Ammon's horn (tissue), 1 donor: ENCODE measurements around the gene FBLN7.

Experiments
- DNase-seq: peaks from one replicate; pipeline ENCODE4 v3.0.0-alpha.2; 2016; ENCODE audit warnings: low spot score

FBLN7 gene

DNA sequence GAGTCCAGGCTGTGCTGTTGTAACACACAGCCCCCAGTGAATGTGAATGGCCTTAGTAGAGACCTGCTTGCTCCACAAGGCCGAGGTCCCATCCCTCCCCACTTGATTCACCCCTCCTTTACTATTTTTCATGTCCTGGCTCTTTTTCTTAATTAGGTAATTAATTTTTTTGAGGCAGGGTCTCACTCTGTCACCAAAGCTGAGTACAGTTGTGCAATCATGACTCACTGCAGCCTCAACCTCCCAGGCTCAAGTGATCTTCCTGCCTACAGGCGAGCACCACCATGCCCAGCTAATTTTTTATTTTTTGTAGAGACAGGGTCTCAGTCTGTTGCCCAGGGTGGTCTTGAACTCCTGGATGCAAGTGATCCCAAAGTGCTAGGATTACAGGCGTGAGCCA lies 19.3 kb downstream of the FBLN7 start:
- DNase-seq = no peak

DNA sequence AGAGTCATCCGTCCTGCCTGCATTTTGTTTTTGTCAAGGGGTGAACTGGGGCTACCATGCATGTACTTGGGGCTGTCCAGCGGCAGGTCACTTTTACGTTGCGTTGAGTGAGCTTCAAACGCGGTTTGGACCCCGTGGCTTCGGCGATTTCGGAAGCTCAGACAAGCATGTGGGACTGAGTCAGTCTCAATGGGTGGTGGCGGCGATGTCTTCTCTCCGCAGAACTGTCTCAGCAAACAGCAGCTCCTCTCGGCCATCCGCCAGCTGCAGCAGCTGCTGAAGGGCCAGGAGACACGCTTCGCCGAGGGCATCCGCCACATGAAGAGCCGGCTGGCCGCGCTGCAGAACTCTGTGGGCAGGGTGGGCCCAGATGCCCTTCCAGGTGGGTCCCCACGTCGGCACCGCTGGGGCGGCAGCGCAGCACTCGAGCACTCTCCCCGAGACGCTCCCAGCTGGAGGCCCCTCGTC lies 21.3 kb downstream of the FBLN7 start:
- no peak for DNase-seq

DNA sequence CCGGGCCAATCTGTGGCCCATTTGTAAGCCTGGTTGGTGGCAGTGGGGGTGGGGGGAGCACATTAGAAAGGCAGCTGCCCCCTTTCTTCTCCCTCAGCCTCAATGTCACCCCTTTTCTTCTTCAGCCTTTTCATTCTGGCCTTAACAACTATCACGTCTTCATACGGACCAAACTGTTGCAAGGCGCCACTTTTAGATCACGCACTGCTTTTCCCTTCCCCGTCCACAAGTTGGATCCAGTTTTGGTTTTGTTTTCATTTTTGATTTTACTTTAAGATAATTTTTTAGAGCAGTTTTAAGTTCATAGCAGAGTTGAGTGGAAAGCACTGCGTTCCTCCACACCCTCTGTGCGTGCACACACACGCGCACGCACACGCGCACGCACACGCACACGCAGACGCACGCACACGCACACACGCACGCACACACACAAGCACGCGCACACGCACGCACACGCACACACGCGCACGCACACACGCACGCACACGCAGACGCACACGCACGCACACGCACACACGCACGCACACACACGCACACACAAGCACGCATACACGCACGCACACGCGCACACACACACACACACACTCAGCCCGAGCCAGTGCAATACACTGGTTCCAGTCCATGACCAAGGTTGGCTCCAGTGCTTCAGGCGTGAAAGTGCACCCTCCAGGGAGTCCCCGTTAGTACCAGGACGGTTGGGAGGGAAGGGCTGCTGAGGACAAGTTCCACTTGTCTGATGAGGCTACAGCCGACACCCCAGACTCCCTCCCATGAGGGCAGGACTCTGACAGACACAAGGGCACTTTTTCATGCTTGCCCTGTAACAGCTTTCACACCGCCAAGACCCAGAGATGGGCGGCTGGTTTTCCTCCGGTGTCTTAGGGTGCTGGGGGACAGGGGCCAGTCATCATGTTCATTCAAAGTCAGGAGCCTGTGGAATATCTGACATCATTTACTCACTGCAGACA lies 22.4 kb downstream of the FBLN7 start:
- no peak for DNase-seq

DNA sequence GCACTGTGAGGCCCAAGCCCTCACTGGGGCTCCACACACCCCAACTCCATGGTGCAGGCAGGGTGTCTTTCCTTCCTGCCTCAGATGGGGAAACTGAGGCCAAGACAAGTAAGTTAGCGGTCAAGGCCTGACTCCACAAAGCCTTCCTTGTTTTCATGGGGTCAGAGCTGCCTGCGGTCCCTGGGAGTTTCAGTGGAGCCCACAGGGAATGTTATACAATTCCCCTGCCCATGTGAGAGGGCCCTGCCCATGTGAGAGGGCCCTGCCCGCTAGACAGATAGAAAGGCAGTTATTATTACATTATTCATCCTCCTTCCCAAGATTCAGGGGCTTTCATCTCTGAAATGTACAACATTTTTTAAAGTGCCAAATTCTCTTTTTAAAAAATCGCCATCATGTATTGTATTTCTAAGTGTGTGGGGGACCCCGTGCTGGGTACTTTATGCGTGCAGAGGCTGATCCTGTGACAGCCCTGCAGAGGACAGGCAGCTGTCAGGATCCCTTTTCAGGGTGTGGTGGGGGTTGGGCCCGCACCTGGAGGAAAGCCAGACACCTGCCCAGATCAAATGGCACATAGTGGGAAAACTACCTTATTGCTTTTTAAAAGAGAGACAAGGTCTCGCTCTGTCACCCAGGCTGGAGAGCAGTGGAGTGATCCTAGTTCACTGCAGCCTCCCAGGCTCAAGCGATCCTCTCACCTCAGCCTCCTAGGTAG lies 23.4 kb downstream of the FBLN7 start:
- no peak for DNase-seq

DNA sequence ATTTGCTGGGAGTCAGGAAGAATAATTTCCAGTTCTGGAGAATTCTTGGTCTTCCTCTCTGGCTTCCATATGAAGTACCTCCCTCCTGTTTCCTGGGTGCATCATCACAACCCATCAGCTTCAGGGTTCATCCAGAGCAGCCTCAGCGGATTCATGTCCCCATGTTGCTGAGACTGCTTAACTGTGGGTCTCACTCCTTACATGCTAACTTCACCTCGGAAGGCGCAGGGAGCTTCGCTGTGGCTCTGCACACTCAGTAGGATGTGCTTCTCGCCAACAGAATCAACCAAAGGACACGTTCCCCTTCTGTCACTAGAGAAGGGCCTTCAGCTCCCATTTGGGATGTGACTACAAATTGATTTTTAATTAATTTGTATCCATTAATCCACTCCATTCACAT lies 24.2 kb downstream of the FBLN7 start:
- no peak for DNase-seq

DNA sequence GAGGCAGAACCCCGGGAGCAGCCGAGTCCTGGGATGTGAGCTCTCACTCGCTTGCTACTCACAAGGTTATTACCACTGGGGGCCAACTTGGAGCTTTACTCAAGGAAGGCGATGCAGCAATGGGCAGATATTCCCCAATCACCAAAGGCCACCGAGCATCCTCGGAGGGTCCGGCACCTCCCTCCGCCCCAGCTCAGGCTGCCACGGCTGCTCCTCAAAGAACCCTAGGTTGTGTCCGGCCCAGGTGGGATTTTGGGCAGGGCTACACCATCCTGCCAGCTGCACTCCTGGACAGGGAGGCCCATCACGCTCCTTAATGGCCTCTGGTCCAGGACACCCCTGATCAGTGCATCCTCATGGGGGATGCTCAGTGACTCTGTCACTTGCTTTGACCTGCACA lies 24.8 kb downstream of the FBLN7 start:
- no peak for DNase-seq

DNA sequence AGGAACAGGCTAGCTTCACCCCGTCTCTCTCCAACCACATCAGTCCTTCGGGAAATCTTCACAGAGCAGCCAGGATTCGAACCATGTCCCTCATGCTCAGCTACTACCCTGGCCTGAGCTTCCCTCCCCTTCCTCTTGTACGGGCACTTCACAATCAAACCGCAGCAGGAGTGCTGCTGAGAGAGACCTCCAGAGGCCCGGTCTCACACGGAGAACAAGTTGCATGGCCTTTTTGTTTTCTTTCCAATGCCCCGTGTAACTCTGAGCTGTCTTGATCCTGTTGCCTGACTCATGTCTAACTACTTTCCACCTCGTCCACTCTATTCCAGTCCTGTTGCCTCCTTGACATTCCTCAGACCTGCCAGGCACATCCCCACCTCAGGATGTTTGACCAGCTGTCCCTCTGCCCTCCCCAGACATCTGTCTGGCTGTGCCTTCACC lies 25.4 kb downstream of the FBLN7 start:
- DNase-seq = no peak

DNA sequence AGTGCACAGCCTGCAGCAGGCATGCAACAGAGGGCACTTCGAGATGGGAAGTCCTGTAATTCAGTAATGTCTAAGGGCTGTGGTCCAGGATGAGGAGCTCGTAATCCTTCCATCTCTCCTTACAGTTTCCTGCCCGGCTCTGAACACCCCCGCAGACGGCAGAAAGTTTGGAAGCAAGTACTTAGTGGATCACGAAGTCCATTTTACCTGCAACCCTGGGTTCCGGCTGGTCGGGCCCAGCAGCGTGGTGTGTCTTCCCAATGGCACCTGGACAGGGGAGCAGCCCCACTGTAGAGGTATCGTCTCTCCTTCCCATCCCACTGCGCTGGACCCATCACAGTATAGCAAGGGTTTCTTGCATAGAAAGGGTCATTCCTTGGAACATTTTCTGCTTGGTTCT lies 26.7 kb downstream of the FBLN7 start:
- no peak for DNase-seq

DNA sequence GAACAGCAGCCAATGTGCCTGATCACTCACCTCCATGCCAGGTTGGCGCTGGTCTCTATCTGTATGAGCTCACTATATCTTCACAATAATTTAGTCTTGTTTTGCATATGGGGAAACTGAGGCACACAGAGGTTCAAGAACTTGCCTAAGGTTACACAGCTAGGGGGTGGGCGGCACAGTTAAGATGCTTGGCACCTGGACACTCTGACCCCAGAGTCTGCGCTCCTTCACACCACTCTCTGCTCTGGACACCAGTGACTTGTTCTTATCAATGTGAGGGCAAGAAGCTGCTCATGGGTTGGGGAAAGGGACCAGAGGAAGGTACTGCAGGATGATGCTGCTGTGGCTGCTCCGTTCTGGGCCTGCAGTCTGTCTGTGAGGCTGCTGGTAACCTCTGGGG lies 27.1 kb downstream of the FBLN7 start:
- DNase-seq = no peak

DNA sequence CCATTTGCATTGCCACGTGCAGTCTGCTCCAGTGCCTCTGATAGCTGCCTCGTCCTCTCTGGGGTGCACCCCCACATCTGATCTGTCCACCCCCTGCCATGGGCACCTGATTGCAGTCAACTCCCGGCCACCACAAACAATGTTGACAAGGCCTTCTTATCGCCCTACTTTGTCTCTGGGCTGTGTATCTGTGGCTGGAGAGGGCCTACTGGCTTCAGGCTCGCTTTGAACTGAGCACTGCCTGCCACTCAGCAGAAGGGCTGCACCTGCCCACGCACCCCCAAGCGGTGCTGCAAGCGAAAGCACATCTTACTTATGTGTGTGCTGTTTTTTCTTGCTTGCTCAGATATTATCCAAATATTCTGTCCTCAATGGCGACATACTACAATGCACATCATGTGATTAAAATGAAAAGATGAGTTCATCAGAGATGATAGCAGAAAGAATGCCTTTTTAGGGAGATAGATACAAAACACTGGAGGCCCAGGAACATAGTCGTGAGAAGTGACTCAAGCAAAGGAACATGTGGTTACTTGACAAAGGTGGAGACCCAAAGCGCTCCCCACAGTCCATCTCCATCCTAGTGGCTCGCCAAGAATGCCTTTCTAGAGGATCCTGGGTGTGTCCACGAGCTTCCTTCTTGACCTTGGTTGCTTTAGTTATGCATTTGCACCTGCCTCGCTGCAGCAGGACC lies 28.8 kb downstream of the FBLN7 start:
- peak; percentile 39 for DNase-seq

DNA sequence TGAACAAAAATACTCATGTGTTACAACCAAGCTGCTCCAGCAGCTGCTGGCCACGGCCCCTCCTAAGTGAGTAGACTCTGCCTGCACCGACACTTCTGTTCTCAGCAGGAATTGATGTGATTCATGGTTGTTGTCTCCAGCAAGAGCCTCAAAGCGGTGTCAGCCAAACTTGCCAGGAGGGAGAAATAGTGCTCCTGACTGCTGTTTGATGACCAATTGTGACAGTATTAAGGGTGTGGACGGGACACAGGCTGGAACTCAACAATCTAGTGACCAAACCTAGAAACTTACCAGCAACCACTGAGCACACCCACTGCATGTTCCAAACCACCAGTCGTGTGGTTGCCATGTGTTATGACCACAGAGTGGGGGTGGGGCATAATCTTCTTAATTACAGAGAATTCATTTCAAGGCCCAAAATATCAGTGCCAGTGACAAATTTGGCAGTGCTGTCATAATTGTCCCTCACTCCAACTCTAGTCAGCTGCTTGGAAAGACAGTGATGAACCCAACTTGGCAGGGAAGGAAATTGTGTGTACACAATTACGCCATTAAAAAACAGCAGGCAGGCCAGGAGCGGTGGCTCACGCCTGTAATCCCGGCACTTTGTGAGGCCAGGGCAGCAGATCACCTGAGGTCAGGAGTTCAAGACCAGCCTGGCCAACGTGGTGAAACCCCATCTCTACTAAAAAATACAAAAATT lies 30.4 kb downstream of the FBLN7 start:
- DNase-seq = no peak

DNA sequence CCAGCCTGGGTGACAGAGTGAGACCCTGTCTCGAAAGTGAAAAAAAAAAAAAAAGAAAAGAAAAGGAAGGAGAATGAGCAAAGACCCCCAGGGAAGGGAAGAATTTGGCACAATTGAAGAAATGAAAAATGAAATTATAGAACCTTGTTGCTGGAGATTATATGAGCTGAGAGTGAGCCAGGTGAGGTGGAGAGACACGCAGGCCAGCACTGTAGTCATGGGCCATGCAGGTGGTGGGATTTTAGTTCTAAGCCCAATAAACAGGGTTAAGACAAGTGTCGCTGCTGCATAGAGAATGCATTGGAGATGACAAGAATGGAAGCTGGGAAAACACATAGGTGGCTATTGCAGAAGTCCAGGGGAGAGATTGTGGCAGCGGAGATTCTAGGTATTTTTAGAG lies 32.3 kb downstream of the FBLN7 start:
- no peak for DNase-seq

DNA sequence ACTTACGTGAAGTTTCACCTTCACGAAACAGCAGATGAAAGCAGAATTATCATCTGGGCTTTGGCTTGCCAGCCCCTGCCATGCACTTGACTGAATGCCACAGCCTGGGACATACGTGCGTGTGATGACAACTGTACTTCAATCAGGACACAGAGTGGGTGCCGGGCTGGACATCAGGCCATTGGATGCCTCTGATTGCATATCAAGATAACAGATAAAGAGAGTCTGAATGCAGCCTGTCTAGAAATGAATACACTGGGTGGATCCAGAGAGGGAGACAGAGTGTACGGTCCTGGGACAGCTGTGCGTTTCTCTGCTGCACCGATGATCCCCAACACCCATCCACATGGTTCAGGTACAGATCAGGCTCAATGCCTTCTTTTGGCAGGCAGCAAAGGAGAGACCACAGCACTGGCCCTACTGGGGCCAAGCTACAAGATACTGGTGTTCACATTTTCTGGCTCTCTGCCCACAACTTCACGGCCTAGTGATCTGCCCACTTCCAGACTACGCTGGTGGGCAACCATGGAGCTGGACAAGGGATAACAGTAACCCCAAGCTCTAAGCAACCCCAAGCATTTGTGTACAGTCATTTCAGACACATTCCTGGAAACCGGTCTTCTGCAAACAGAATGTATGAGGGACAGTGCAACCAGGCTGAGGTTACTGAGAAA lies 35.6 kb downstream of the FBLN7 start:
- DNase-seq = no peak

DNA sequence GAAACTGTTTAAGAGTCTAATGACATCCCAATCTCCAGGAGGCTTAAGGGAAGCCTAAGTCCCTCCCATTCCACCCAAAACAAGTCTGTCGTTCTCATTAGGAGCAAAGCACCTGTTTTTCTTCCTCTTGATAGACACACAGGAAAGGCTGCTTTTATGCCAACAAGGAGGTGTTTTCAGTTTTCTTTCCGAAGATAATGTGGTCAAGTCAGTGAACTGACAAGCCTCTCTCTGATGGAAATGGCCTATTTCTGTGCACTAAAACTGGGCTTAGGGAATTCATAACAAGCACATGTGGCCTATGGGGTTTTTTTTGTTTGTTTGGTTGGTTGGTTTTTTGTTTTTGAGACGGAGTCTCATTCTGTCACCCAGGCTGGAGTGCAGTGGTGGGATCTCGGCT lies 36.2 kb downstream of the FBLN7 start:
- no peak for DNase-seq

DNA sequence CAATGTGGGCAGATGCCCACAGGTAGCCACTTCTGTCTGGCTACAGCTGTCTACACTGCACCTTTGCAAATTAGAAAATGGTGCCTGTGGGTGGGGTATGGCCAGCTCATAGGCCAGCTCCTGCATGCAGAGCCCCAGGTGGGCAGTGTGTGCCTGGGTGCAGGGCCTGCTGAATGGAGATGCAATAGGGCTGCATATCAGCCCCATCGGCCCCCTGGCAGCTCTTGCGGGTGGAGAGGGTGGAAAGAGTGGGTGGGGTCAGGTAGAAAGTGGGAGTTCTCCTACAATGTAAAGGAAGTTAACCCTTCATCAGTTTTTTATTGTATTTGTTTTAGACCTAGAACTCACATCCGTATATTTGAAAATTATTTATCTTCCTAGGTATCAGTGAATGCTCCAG lies 37.1 kb downstream of the FBLN7 start:
- DNase-seq = no peak

DNA sequence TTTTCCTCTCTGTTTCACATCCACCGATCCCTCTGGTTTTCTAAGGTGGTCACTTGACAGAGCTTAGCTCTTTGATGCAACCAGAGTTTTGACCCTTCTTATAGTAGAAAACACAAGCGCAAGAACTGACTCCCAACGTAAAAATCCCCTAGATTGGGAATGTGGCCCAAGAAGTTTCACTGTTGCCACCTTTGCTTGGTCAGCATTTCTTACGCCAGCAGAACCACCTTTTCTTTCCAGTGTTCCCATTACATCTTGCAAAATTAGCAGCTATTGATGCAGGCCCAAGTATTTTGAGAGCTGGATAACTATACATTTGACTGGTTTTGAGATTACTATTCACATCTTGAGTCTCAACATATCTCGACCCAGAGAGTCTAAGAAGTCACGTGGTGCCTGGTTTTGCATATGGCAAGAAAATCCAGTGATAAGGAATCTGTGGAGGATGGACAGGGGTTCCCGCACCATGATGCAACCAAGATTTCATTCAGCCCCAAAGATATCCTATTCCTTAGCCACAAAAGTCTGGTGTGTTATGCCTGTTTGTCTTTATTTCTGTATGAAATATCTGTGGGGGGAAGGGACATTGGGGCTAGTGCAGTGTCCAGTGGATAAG lies 37.9 kb downstream of the FBLN7 start:
- no peak for DNase-seq

DNA sequence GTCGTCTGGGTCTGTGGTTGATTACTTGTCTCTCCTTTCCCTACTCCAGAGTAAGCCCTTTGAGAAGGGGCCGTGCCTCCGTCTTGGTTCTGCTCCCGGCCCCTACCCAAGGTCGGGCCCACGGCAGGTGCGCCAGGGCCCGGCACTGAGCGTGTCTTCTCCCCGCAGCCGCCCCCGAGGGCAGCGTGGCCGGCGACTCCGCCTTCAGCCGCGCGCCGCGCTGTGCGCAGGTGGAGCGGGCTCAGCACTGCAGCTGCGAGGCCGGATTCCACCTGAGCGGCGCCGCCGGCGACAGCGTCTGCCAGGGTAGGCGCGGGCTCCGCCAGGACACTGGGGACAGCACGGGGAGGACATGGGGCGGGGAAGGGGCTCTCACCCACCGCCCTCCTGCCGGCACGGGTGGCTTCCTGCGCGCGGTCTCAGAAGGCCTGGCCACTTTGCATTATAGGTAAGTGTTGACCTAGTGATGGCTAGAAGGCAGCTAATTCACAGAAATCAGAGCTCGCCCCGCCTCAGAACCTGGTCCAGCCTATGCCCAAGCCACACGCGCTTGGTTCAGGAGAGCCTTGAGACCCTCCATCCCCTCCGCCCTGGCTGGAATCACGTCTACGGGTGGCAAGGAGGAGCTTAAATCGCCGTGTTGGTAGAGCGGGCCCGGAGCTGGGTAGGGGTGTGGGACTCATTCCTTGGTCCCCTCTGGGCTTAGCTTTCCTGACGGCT lies 43.5 kb downstream of the FBLN7 start:
- no peak for DNase-seq

DNA sequence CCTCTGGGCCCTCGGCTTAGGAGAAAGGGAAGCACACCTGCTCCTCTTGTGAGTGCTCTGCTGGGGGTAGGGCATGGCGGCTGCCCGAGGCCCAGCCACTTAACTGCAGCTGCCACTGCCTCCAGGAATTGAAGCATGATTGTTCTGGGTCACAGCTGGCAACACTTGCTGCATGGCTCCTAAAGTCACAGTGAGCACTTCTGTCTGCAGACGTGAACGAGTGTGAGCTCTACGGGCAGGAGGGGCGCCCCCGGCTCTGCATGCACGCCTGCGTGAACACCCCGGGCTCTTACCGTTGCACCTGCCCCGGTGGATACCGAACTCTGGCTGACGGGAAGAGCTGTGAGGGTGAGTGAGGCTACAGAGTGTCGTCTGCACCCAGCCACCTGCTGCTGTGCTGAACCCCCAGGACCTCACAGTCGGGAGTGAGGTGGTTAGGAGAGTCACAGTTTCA lies 44.4 kb downstream of the FBLN7 start:
- DNase-seq = no peak

DNA sequence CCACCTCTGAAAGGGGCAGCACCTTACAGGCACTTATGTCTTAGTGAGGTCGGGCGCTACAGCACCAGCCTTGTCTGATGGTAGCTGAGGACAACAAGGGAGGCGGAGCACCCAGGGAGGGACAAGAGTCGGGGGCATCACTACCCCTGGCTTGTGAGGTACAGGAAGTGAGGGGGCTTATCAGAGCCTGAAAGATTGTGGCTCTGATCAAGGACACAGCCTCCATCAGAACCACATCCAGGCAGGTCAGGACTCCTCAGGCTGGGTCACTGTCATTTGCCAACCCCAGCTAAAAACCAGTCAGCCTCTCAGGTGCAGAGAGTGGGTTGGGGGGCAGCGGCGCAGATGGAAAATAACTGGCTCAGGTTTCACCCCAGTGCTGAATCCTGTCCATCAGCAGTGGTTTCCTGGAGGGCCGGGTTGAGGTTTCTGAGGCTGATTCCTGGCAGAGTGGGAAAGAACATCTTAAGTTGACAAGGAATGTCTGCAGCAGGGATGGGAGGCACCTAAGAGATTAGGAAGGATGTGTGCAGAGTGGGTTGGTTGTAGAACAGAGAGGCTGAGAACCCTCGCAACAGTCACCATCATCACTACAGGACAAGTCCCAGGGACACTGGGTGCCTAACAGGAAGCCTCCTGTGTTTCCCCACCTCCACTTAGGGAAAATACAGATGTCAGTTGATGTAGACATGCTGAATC lies 45.3 kb downstream of the FBLN7 start:
- DNase-seq = no peak

DNA sequence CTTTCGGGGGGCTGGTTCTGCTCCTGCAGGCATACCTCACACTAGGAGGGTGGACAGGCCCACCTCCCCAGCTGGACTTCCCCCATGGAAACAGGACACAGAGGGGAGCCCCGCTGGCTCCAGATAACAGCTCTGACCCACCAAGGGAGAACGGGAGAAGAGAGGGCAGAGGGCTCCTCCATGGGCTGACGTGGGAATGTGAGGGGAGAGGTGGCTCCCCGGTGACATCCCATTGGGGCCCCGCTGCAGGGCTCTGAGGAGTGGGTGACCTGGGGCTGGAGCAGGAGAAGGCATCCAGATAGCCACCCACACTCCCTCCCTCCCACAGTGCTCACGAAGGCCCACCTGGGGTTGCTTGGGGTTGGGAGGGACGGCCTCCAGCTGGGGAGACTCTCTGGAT lies 45.9 kb downstream of the FBLN7 start:
- DNase-seq = no peak
